AG04450 (cell line): ENCODE measurements around the gene U2AF1L4. TPM values are rescaled to one million over a fixed set of nuclear protein-coding genes. Genes with fewer than 3 reads are reported as not detected.

Source experiments
- CTCF ChIA-PET: fragments of 300-600, 350-600 bp; formaldehyde crosslinking; extraction: SDS; loops from one replicate; lab custom pipeline; 2022; ENCODE audit warnings: antibody characterized with exemption, inconsistent platforms; lab: Charles Lee
- POLR2A ChIA-PET: fragments of 350-600 bp; formaldehyde crosslinking; extraction: SDS; loops from one replicate; lab custom pipeline; 2021; ENCODE audit warnings: antibody characterized with exemption, inconsistent platforms; lab: Yijun Ruan, JAX
- DNase-seq: peaks from one replicate; pipeline ENCODE4 v3.0.0-alpha.2; 2011; ENCODE audit warnings: low read depth, low spot score
- H3K27ac ChIP-seq: one replicate; pipeline ENCODE4 v1.5.1; 2012; ENCODE audit warnings: low read depth, low read length, control low read depth
- H3K27me3 ChIP-seq: one replicate; pipeline ENCODE4 v1.6.0; 2012; ENCODE audit warnings: low read length; ENCODE audit not compliant: control insufficient read depth, insufficient read depth
- H3K4me3 ChIP-seq: 2 replicates; pipeline ENCODE4 v1.5.1; 2011; ENCODE audit warnings: mild to moderate bottlenecking, low read depth, low read length, control low read depth
- H3K9me3 ChIP-seq: 2 replicates; pipeline ENCODE4 v1.5.1; 2012; ENCODE audit warnings: low read length; ENCODE audit not compliant: control insufficient read depth, insufficient read depth
- polyA plus RNA-seq: library from polyadenylated mRNA; depleted of rRNA; stranded (reverse); fragments of >200 nt; gene quantifications from 2 replicates; pipeline ENCODE4 v1.2.3, GENCODE V29; 2011
- TF ChIP-seq, protein P1 (sequence below): IDR thresholded peaks from 2 replicates; pipeline ENCODE4 v1.5.1; 2011; ENCODE audit warnings: low read depth, low read length, control low read depth, inconsistent platforms

U2AF1L4 gene
- polyA plus RNA-seq, 1 experiment, result 10.2 TPM

DNA sequence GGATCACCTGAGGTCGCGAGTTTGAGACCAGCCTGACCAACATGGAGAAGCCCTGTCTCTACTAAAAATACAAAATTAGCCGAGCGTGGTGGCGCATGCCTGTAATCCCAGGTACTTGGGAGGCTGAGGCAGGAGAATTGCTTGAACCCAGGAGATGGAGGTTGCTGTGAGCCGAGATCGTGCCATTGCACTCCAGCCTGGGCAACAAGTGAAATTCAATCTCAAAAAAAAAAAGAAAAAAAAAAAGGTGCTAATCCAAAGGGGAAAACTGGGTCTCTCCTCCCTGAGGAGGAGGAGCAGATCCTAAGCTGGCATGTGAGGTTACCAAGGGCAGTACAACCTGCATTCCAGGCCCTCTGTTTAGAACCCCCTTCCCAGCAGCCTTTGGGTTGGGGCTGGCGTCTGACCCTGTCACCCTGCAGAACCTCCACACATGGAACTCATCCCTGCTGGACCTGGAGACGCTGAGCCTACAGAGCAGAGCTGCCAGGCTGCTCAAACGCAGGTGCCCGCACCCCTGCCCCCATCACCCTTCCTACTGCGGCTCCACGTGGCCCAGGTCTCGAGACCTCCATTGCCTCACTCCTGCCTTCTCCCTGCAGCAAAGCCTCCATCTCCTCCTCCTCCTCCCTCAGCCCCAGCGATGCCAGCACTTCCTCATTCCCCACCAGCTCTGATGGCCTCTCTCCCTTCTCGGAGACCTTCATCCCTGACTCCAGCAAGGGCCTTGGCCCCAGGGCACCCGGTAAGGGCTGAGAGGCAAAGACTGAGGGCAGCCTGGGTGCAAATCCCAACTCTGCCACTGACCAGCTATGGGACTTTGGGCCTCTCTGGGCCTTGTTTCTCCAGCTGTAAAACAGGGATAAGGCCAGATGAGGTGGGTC is 19.5 kb upstream of the U2AF1L4 start:
- ChIA-PET POLR2A (interaction anchor here (1.5 kb wide), 1 partner anchor 7 kb away, joined by 3 read pairs; no protein-coding TSS in a partner anchor), CTCF (interaction anchor here (0.6 kb wide), 1 partner anchor 70 kb away, joined by 3 read pairs; no protein-coding TSS in a partner anchor)
- TF ChIP-seq, protein P1, sequence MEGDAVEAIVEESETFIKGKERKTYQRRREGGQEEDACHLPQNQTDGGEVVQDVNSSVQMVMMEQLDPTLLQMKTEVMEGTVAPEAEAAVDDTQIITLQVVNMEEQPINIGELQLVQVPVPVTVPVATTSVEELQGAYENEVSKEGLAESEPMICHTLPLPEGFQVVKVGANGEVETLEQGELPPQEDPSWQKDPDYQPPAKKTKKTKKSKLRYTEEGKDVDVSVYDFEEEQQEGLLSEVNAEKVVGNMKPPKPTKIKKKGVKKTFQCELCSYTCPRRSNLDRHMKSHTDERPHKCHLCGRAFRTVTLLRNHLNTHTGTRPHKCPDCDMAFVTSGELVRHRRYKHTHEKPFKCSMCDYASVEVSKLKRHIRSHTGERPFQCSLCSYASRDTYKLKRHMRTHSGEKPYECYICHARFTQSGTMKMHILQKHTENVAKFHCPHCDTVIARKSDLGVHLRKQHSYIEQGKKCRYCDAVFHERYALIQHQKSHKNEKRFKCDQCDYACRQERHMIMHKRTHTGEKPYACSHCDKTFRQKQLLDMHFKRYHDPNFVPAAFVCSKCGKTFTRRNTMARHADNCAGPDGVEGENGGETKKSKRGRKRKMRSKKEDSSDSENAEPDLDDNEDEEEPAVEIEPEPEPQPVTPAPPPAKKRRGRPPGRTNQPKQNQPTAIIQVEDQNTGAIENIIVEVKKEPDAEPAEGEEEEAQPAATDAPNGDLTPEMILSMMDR, result no peak

DNA sequence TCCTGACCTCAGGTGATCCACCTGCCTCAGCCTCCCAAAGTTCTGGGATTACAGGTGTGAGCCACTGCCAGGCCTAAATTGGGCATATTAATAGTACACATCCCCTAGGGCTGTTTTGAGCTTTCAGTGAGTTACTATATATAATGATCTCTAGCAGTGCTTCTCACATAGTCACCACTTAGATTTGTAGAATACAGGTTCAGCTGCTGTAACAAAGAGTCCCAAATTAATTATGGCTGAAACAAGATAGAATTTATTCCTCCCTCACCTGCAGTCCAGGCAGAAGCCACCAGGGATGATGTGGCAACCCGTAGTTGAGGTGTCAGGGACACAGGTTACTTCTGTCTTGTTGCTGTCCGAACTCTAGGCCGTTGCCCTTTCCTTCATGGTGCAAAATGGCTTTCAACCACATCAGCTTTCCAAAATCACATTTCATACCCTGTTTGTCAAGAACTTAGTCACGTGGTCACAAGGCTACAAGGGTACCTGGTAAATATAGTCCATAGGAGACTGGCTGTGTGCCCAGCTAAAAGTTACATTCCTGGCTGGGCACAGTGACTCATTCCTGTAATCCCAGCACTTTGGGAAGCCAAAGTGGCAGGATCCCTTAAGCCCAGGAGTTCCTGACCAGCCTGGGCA is 15.6 kb upstream of the U2AF1L4 start:
- Histone ChIP-seq H3K27me3 (no peaks in the 10 kb centered on the region), H3K4me3 (no peak overlapping the region), H3K9me3 (no peaks in the 10 kb centered on the region), H3K27ac (no peak overlapping the region)
- TF ChIP-seq, protein P1, result no peak
- ChIA-PET POLR2A (no interaction called here), CTCF (no interaction called here)
- no peak for DNase-seq

More for the DNA sequence above, 19.5 kb upstream of the U2AF1L4 start:
- DNase-seq, result no peak
- H3K27ac ChIP-seq, result no peak overlapping the region
- no peak overlapping the region for H3K4me3 ChIP-seq
- H3K27me3 ChIP-seq, result no peaks in the 10 kb centered on the region
- H3K9me3 ChIP-seq, result no peaks in the 10 kb centered on the region

GRCh38 chr19:35759697-35760096 is 14.5 kb upstream of the U2AF1L4 start:
- Histone ChIP-seq H3K27me3 (no peaks in the 10 kb centered on the region), H3K9me3 (no peaks in the 10 kb centered on the region), H3K27ac (no peak overlapping the region), H3K4me3 (no peak overlapping the region)
- ChIA-PET POLR2A (no interaction called here), CTCF (no interaction called here)
- TF ChIP-seq, protein P1, result no peak
- no peak for DNase-seq

- Histone ChIP-seq H3K9me3 (no peaks in the 10 kb centered on the region), H3K4me3 (peak within 1 kb of the TSS; percentile 100), H3K27ac (peak within 1 kb of the TSS; percentile 99), H3K27me3 (no peaks in the 10 kb centered on the region)
- TF ChIP-seq, protein P1, result no peak
- ChIA-PET CTCF (interaction anchor here (1.0 kb wide), 1 partner anchor 10 kb away, joined by 3 read pairs; the partner anchor contains the start of gene LIN37), POLR2A (interaction anchor here (0.7 to 2.4 kb wide), 4 partner anchors 8 to 18 kb away, joined by 3 to 20 read pairs (median 13); partner anchors contain the start of genes LIN37, PSENEN and U2AF1L4)
- DNase-seq, result peak; percentile 100
Observed at GRCh38 chr19:35757749-35758608, 12.8 kb upstream of the U2AF1L4 start, which contains the start of gene PROSER3. Gene PROSER3 (plus strand): TSS chr19:35758176. CDS start chr19:35758216, 40 bp downstream.
